Fibroblast of villous mesenchyme (primary cell): ENCODE results near the gene RBM4B. TPM values are rescaled to one million over a fixed set of nuclear protein-coding genes. Genes with fewer than 3 reads are reported as not detected.

ENCODE experiments used
- DNase-seq: peaks from one replicate; pipeline ENCODE4 v3.0.0-alpha.2; 2010; ENCODE audit warnings: low read depth
- H3K4me3 ChIP-seq: 2 replicates; pipeline ENCODE4 v1.5.1; 2011; ENCODE audit warnings: low read depth, mild to moderate bottlenecking, low read length
- total RNA-seq: library from RNA; depleted of rRNA; stranded (reverse); fragments of >200 nt; gene quantifications from 2 replicates; pipeline ENCODE4 v1.2.3, GENCODE V29; 2012
- TF ChIP-seq, protein P1 (sequence below): IDR thresholded peaks from 2 replicates; pipeline ENCODE4 v1.5.1; 2012; ENCODE audit warnings: low read depth, mild to moderate bottlenecking, low read length; ENCODE audit not compliant: insufficient read depth

The RBM4B gene
- total RNA-seq, 1 donor: 27.2 TPM

GRCh38 chr11:66692871-66693331 is 15.2 kb upstream of the RBM4B start:
- no peak overlapping the region for H3K4me3 ChIP-seq
- TF ChIP-seq, protein P1, sequence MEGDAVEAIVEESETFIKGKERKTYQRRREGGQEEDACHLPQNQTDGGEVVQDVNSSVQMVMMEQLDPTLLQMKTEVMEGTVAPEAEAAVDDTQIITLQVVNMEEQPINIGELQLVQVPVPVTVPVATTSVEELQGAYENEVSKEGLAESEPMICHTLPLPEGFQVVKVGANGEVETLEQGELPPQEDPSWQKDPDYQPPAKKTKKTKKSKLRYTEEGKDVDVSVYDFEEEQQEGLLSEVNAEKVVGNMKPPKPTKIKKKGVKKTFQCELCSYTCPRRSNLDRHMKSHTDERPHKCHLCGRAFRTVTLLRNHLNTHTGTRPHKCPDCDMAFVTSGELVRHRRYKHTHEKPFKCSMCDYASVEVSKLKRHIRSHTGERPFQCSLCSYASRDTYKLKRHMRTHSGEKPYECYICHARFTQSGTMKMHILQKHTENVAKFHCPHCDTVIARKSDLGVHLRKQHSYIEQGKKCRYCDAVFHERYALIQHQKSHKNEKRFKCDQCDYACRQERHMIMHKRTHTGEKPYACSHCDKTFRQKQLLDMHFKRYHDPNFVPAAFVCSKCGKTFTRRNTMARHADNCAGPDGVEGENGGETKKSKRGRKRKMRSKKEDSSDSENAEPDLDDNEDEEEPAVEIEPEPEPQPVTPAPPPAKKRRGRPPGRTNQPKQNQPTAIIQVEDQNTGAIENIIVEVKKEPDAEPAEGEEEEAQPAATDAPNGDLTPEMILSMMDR: no peak
- DNase-seq: no peak

GRCh38 chr11:66692446-66692845 is 14.8 kb upstream of the RBM4B start:
- H3K4me3 ChIP-seq: no peak overlapping the region
- TF ChIP-seq, protein P1: no peak
- no peak for DNase-seq

GRCh38 chr11:66691311-66691980 is 13.8 kb upstream of the RBM4B start:
- DNase-seq: no peak

DNA sequence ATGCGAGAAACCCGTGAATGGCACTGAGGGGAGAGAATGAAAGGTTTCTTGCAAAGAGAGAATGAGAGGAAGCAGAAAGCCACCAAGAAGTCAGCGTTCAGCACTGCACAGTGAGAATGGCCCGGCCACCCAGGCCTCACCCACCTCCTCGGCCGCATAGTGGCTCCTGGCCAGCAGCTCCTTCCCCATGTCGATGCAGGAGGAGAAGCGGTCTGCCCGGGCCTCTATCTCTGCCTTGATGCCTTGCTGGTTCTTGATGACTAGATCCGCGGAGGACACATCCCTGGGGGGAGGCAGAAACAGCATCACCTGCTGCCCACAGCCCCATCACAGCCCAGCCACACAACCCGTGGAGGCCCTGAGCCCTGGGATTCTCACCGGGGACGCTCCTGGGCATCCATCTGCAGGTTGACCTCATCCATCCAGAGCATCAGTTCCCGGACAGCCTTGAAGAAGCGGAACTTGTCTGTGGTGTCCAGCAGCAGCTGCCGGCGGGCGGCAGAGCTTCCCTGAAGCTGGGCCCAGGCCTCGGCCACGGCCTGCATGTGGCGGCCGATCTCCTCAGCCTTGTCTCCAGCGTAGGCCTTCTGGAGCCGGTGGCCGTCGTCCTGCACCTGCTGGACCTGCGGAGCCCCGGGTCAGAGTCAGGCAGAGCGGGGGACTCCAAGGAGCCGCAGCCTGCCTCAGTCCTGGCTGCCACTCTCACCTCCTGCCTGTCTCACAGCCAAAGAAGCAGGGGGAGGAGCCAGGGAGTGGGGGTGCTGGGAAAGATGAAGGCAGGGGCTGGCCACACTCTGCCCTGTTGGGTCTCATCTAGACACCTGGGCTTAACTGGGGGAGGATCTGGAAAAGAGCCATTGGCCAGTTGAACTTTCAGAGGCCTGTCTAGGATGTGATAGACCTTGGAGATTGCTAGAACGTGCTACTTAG is 12.2 kb upstream of the RBM4B start:
- no peak overlapping the region for H3K4me3 ChIP-seq
- DNase-seq: no peak
- TF ChIP-seq, protein P1: no peak

More at GRCh38 chr11:66691311-66691980, 13.8 kb upstream of the RBM4B start:
- TF ChIP-seq, protein P1: no peak
- H3K4me3 ChIP-seq: no peak overlapping the region

DNA sequence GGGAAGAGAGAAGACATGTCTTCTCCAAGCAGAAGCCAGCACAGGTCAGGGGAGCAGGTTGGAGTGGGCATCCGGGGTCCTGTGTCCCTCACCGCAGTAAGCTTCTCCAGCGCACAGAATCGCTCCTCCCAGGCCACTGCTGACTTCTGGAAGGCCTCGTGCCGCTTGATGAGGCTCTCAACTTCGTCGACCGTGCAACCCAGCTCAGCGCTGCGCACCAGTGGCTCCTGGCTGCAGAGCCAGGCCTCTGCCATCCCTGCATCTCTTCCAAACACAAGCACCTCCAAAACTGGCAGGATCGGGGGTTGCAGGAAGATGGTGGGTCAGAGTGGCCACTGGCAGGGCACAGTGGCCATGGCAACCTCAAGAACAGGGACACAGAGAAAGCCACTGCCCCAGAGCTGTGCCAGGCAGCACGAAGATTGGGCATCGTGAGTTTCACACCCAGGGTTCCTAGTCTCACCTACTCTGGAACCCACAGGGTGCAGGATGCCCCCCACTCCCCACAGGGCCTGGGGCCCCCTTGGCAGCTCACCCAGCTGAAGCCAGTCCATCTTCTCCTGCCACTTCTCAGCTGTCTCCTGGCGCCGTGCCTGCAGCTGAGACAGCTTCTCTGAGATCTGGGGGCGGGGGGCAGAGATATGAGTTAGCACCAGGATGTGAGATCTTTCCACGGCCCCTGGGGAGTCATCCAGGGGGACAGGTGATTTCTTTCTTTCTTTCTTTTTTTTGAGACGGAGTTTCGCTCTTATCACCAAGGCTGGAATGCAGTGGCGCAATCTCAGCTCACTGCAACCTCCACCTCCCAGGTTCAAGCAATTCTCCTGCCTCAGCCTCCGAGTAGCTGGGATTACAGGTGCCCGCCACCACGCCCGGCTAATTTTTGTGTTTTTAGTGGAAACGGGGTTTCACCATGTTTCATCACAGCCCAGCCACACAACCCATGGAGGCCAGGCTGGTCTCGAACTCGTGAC is 11.2 kb upstream of the RBM4B start:
- TF ChIP-seq, protein P1: no peak
- no peak overlapping the region for H3K4me3 ChIP-seq
- DNase-seq: no peak

DNA sequence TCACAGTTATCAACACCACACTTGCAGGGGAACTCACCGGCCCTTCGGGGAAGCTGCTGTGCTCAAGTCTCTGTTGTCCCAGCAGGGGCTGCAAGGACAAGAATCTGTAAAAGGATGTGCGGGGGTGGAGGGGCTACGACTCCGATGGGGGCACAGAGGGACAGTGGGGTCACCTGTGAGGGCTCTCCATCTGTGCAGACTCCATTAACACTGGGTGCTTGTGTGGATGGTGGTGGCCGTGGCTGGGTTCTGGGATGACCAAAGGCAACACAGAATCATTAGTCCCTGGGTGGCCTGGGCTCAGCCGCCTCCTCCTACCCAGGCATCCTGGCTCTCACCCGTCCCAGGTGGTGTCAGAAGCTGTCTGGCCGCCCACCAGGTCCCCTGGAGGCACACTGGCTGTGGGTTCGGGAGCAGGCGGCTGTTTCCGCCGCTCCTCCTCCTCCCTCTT is 10.2 kb upstream of the RBM4B start:
- no peak overlapping the region for H3K4me3 ChIP-seq
- no peak for DNase-seq
- TF ChIP-seq, protein P1: no peak
